Neural cell (in vitro differentiated cells): Measurements from ENCODE around the gene GNG12. TPM values are rescaled to one million over a fixed set of nuclear protein-coding genes. Genes with fewer than 3 reads are reported as not detected.

ENCODE experiments used
- H2AFZ ChIP-seq: fragments of 200-600, 300-800 bp; sonication (generic), shearing (Covaris generic); 2 replicates; pipeline ENCODE4 v1.6.0; 2014; ENCODE audit warnings: low read depth, mild to moderate bottlenecking, antibody characterized with exemption, low read length, moderate library complexity
- H3F3A ChIP-seq: fragments of 200-600 bp; shearing (Covaris generic); 2 replicates; pipeline ENCODE4 v1.6.1; 2016; ENCODE audit warnings: mild to moderate bottlenecking, moderate library complexity, mixed read lengths, antibody characterized with exemption, low read length; ENCODE audit not compliant: insufficient read depth, poor library complexity, severe bottlenecking
- H3K27ac ChIP-seq: fragments of 200-600, 300-800 bp; sonication (generic), shearing (Covaris generic); 2 replicates; pipeline ENCODE4 v1.5.1; 2014; ENCODE audit warnings: mild to moderate bottlenecking, low read length, moderate library complexity
- H3K27me3 ChIP-seq: fragments of 300-800, 200-600 bp; sonication (generic), shearing (Covaris generic); 2 replicates; pipeline ENCODE4 v1.6.0; 2014; ENCODE audit warnings: mild to moderate bottlenecking, low read depth, low read length, moderate library complexity; ENCODE audit not compliant: insufficient read depth
- H3K36me3 ChIP-seq: fragments of 300-800, 200-600 bp; sonication (generic), shearing (Covaris generic); 2 replicates; pipeline ENCODE4 v1.5.1; 2014; ENCODE audit warnings: mild to moderate bottlenecking, antibody characterized with exemption, low read length, moderate library complexity; ENCODE audit not compliant: insufficient read depth
- H3K4me2 ChIP-seq: fragments of 300-800, 200-600 bp; sonication (generic), shearing (Covaris generic); 2 replicates; pipeline ENCODE4 v1.6.0; 2014; ENCODE audit warnings: mild to moderate bottlenecking, low read length
- H3K4me3 ChIP-seq: fragments of 300-800, 200-600 bp; sonication (generic), shearing (Covaris generic); 2 replicates; pipeline ENCODE4 v1.5.1; 2014; ENCODE audit warnings: mild to moderate bottlenecking, low read length, moderate library complexity
- H3K79me2 ChIP-seq: fragments of 200-600 bp; shearing (Covaris generic); replicated peaks from 2 replicates; pipeline ENCODE4 v1.6.0; 2014; ENCODE audit warnings: mild to moderate bottlenecking, low read length, moderate library complexity; ENCODE audit not compliant: insufficient read depth
- H3K9ac ChIP-seq: fragments of 300-800, 200-600 bp; sonication (generic), shearing (Covaris generic); 2 replicates; pipeline ENCODE4 v1.6.1; 2016; ENCODE audit warnings: mild to moderate bottlenecking, low read length, mixed read lengths
- H3K9me2 ChIP-seq: fragments of 200-600 bp; shearing (Covaris generic); 2 replicates; pipeline ENCODE4 v1.6.1; 2016; ENCODE audit warnings: mild to moderate bottlenecking, low read length, mixed read lengths; ENCODE audit not compliant: insufficient read depth
- H3K9me3 ChIP-seq: fragments of 200-600, 300-800 bp; sonication (generic), shearing (Covaris generic); 2 replicates; pipeline ENCODE4 v1.6.1; 2016; ENCODE audit warnings: mild to moderate bottlenecking, mixed run types, low read length, moderate library complexity, mixed read lengths
- H4K20me1 ChIP-seq: fragments of 200-600 bp; shearing (Covaris generic); 2 replicates; pipeline ENCODE4 v1.6.1; 2016; ENCODE audit warnings: mild to moderate bottlenecking, mixed run types; ENCODE audit not compliant: insufficient read depth
- CTCF ChIP-seq: fragments of 450-650 bp; IDR thresholded peaks from 2 replicates; pipeline ENCODE4 v1.5.1; 2014; ENCODE audit warnings: antibody characterized with exemption, mild to moderate bottlenecking, moderate library complexity; ENCODE audit not compliant: poor library complexity, severe bottlenecking
- EP300 ChIP-seq: fragments of 450-650 bp; conservative IDR thresholded peaks from 2 replicates; pipeline ENCODE4 v1.6.1; 2014; ENCODE audit warnings: antibody characterized with exemption, mild to moderate bottlenecking, moderate library complexity; ENCODE audit not compliant: poor library complexity, severe bottlenecking
- EZH2 ChIP-seq: fragments of 200-600, 300-800 bp; shearing (Covaris generic), sonication (generic); IDR thresholded peaks from 2 replicates; pipeline ENCODE4 v1.6.1; 2014; ENCODE audit warnings: antibody characterized with exemption, low read length, borderline replicate concordance, mild to moderate bottlenecking; ENCODE audit not compliant: insufficient read depth, poor library complexity, severe bottlenecking
- MXI1 ChIP-seq: fragments of 450-650 bp; conservative IDR thresholded peaks from 2 replicates; pipeline ENCODE4 v1.6.1; 2014; ENCODE audit warnings: antibody characterized with exemption, mild to moderate bottlenecking; ENCODE audit not compliant: poor library complexity, severe bottlenecking
- POLR2AphosphoS5 ChIP-seq: IDR thresholded peaks from 2 replicates; pipeline ENCODE4 v1.6.1; 2012
- RAD21 ChIP-seq: fragments of 450-650 bp; conservative IDR thresholded peaks from 2 replicates; pipeline ENCODE4 v1.6.1; 2014; ENCODE audit warnings: antibody characterized with exemption, mild to moderate bottlenecking, moderate library complexity
- REST ChIP-seq: IDR thresholded peaks from 2 replicates; pipeline ENCODE4 v1.6.1; 2012; ENCODE audit warnings: borderline replicate concordance
- SMC3 ChIP-seq: fragments of 450-650 bp; conservative IDR thresholded peaks from 2 replicates; pipeline ENCODE4 v1.6.1; 2014; ENCODE audit warnings: antibody characterized with exemption, mild to moderate bottlenecking, moderate library complexity; ENCODE audit not compliant: poor library complexity
- TAF1 ChIP-seq: IDR thresholded peaks from 2 replicates; pipeline ENCODE4 v1.6.1; 2012; ENCODE audit warnings: low read depth
- polyA plus RNA-seq: library from polyadenylated mRNA; depleted of rRNA; stranded (reverse); fragments of >200 nt; gene quantifications from 2 replicates; pipeline ENCODE4 v1.2.3, GENCODE V29; 2014

The GNG12 gene
- polyA plus RNA-seq, 1 donor from 2014 or later, result 0.35 TPM

- H3K4me3 ChIP-seq, result no peak overlapping the region
- no peaks in the 10 kb centered on the region for H4K20me1 ChIP-seq
- no peak overlapping the region for H3K9ac ChIP-seq
- H3K27ac ChIP-seq, result no peak overlapping the region
- no peaks in the 10 kb centered on the region for H3K79me2 ChIP-seq
- no peak overlapping the region for H2AFZ ChIP-seq
- H3K9me3 ChIP-seq, result no peaks in the 10 kb centered on the region
- peaks cover 31% of the 10 kb centered on the region for H3K27me3 ChIP-seq
- H3F3A ChIP-seq, result no peaks in the 10 kb centered on the region
- H3K36me3 ChIP-seq, result no peaks in the 10 kb centered on the region
- no peaks in the 10 kb centered on the region for H3K9me2 ChIP-seq
- no peak for TF ChIP-seq REST
- no peak for TF ChIP-seq CTCF
- no peak for TF ChIP-seq EZH2
- TF ChIP-seq POLR2AphosphoS5, result no peak
- no peak for TF ChIP-seq MXI1
- no peak for TF ChIP-seq TAF1
- TF ChIP-seq RAD21, result no peak
- TF ChIP-seq SMC3, result no peak
- TF ChIP-seq EP300, result no peak
- H3K4me2 ChIP-seq, result no peak overlapping the region
These were observed 5.6 kb downstream of the GNG12 start for GRCh38 chr1:67827688-67828087.

- TF ChIP-seq CTCF, result no peak
- TF ChIP-seq REST, result no peak
- no peak for TF ChIP-seq MXI1
- no peak for TF ChIP-seq TAF1
- no peak for TF ChIP-seq EP300
- no peak for TF ChIP-seq EZH2
- no peak for TF ChIP-seq POLR2AphosphoS5
- TF ChIP-seq SMC3, result no peak
- TF ChIP-seq RAD21, result no peak
- Histone ChIP-seq H3F3A (no peaks in the 10 kb centered on the region), H3K9me2 (no peaks in the 10 kb centered on the region), H3K79me2 (no peaks in the 10 kb centered on the region), H3K4me3 (no peak overlapping the region), H2AFZ (no peak overlapping the region), H3K27ac (no peak overlapping the region), H4K20me1 (no peaks in the 10 kb centered on the region), H3K27me3 (peaks cover 11% of the 10 kb centered on the region), H3K4me2 (no peak overlapping the region), H3K9ac (no peak overlapping the region), H3K9me3 (no peaks in the 10 kb centered on the region), H3K36me3 (no peaks in the 10 kb centered on the region)
These were observed 7.7 kb downstream of the GNG12 start for GRCh38 chr1:67825591-67825990.
